Activated T-cell treated with anti-CD3 and anti-CD28 coated beads, Interleukin-2, amount 50 U/mL, for 24 hours (primary cell): ENCODE data around the gene CTIF.
A peak's percentile ranks its signal among the peaks of the same experiment; 100 is the strongest.

ENCODE experiments used
- DNase-seq: peaks from one replicate; pipeline ENCODE4 v3.0.0-alpha.2; 2020
- H3K27ac Mint-ChIP-seq: 2 replicates; pipeline ENCODE4 v1.8.0; 2020; ENCODE audit warnings: mild to moderate bottlenecking, mixed read lengths
- H3K27me3 Mint-ChIP-seq: 2 replicates; pipeline ENCODE4 v1.8.0; 2020; ENCODE audit warnings: mixed read lengths
- H3K36me3 Mint-ChIP-seq: 2 replicates; pipeline ENCODE4 v1.8.0; 2020; ENCODE audit warnings: low read depth, mixed read lengths
- H3K4me1 Mint-ChIP-seq: 2 replicates; pipeline ENCODE4 v1.8.0; 2020; ENCODE audit warnings: low read depth, mixed read lengths
- H3K4me3 Mint-ChIP-seq: 2 replicates; pipeline ENCODE4 v1.8.0; 2020; ENCODE audit warnings: mild to moderate bottlenecking, moderate library complexity, mixed read lengths
- H3K9me3 Mint-ChIP-seq: 2 replicates; pipeline ENCODE4 v1.8.0; 2020; ENCODE audit warnings: mixed read lengths

CTIF gene

GRCh38 chr18:48667276-48668254, 128.7 kb downstream of the CTIF start:
- Mint-ChIP-seq H3K4me3 (no peak overlapping the region), H3K27ac (no peak overlapping the region), H3K27me3 (no peaks in the 10 kb centered on the region), H3K9me3 (peaks cover 5% of the 10 kb centered on the region), H3K4me1 (no peaks in the 10 kb centered on the region), H3K36me3 (peaks cover 11% of the 10 kb centered on the region)
- peak; percentile 8 for DNase-seq

DNA sequence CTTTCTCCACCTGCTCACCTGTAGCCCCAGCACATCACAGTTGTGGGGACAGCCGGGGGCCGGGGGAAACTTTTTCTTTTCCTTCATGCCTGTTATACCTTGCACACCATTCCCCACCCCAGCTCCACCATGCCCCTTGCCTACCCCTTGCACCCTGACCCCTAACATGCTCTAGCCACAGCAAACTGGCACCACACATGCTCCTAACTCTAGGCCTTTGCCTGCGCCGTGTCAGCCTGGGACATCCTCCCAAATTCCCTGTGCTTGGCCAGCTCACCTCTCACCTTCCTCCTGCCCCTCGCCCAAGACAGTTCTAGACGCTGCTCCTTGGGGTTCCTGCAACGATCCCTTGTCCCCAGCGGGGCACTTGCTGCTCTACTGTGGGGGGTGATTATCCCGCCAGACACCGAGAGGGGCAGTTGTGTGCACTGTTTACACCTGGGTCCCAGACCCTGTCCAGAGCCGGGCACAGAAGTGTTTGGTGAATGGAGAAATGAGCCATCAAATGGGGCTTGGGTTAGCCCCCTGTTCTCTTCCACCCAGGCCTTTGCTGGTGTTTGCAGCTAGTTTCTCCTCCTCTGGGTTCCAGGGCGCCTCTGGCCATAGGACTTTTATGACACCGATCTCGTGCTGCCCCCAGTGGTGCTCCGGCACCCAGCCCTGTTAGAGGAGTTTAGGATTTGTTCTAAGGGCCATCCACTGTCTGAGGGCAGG, 129.8 kb downstream of the CTIF start:
- Mint-ChIP-seq H3K9me3 (peaks cover 5% of the 10 kb centered on the region), H3K27me3 (no peaks in the 10 kb centered on the region), H3K27ac (no peak overlapping the region), H3K36me3 (peaks cover 11% of the 10 kb centered on the region), H3K4me1 (no peaks in the 10 kb centered on the region), H3K4me3 (no peak overlapping the region)
- peak; percentile 15 for DNase-seq

GRCh38 chr18:48669180-48669675, 130.4 kb downstream of the CTIF start:
- no peaks in the 10 kb centered on the region for H3K27me3 Mint-ChIP-seq
- no peak overlapping the region for H3K27ac Mint-ChIP-seq
- H3K4me3 Mint-ChIP-seq, result no peak overlapping the region
- H3K9me3 Mint-ChIP-seq, result peaks cover 5% of the 10 kb centered on the region
- no peaks in the 10 kb centered on the region for H3K4me1 Mint-ChIP-seq
- no peak for DNase-seq
- peaks cover 11% of the 10 kb centered on the region for H3K36me3 Mint-ChIP-seq

DNA sequence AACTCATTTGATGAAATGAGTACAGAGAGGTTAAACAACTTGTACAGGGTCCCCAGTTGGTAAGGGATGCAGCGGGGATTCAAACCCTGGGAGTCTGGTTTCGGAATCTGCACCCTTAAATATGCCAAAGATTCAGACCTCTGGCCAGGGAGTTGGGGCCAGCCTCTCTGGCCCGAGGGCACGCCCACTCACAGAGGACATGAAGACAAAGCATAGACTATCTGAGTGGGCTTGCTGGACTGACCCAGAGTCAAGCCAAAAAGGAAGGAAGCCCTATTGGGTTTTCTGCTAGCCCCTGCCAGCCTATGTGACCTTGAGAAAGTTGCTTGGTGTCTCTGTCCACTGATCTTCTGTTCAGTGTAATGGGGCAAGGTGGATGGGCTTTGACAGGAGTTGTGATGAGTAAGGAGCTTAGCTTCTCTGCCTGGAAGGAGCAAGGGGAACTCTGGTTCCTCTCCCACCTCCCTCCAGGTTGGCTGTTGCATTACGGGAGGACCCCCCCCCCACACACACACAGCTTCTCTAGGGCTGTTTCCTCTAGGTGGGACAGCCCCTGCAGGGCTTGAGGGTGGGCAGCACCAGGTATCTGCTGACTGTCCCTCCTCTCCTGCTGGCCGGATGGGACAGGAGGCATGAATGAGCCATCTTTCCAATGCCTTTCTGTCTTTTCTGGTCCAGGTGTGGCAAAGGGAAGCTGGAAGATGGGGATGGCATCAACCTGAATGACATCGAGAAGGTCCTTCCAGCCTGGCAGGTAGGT, 131.3 kb downstream of the CTIF start:
- no peak overlapping the region for H3K4me3 Mint-ChIP-seq
- no peaks in the 10 kb centered on the region for H3K27me3 Mint-ChIP-seq
- H3K27ac Mint-ChIP-seq, result no peak overlapping the region

DNA sequence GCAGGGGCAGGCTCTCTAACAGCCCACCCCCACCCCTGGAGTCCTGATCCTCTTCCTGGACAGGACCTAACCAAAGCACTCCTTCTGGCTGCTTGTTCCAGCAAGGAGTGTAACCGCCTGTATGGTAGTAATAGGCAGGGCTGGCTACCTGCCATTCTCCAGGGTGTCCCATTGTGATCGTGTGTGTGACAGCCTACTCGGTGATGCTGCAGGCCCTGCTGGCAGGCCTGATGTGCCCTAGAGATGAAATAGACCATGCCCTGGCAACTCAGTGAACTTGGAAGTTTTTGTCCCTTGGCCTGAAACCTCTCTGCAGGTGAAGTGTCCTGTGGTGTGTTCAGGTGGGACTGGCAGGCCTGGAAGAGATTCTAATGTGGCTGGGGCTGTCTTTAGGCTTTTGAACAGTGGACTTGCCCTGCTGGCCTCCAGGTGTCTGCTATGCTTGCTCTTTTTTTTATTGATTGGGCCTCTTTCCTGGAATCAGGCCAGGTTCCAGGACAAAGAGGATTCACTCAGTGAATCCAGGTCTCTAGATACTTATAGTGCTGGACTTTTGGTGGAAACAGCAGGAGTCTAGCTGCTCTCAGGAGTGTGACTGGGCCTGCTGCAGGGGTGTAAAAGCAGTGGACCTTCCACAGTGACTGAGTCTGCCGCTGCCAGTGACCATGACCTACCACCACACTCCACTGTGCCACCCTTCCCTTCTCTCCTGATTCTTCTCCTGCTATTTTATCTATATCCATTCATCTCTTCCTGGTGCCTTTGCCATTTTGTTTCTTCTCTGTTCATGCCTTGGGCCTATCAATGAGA, 132.1 kb downstream of the CTIF start:
- peak; percentile 7 for DNase-seq

More for the DNA sequence above, 131.3 kb downstream of the CTIF start:
- peaks cover 11% of the 10 kb centered on the region for H3K36me3 Mint-ChIP-seq
- no peak for DNase-seq
- H3K4me1 Mint-ChIP-seq, result no peaks in the 10 kb centered on the region
- peaks cover 5% of the 10 kb centered on the region for H3K9me3 Mint-ChIP-seq

DNA sequence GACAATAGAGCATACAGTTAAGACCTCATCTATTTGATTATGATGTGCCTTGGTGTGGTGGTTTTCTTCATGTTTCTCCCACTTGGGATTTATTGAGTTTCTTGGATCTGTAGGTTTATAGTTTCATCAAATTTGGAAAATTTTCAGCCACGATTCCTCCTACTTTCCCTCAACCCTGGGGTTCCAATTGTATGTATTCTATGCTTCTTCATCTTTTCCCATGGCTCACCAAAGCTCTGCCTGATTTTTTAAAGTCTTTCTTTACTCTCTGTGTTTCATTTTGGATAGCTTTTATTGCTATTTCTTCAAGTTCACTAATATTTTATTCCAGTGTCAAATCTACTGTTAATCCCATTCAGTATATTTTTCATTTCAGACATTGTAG, 132.7 kb downstream of the CTIF start:
- Mint-ChIP-seq H3K4me3 (no peak overlapping the region), H3K27me3 (no peaks in the 10 kb centered on the region), H3K27ac (no peak overlapping the region), H3K9me3 (peaks cover 5% of the 10 kb centered on the region), H3K4me1 (peaks cover 2% of the 10 kb centered on the region), H3K36me3 (peaks cover 11% of the 10 kb centered on the region)
- DNase-seq, result no peak

More for the DNA sequence above, 132.1 kb downstream of the CTIF start:
- peaks cover 2% of the 10 kb centered on the region for H3K4me1 Mint-ChIP-seq
- peaks cover 11% of the 10 kb centered on the region for H3K36me3 Mint-ChIP-seq
- peaks cover 5% of the 10 kb centered on the region for H3K9me3 Mint-ChIP-seq
- H3K4me3 Mint-ChIP-seq, result no peak overlapping the region
- no peaks in the 10 kb centered on the region for H3K27me3 Mint-ChIP-seq
- no peak overlapping the region for H3K27ac Mint-ChIP-seq

DNA sequence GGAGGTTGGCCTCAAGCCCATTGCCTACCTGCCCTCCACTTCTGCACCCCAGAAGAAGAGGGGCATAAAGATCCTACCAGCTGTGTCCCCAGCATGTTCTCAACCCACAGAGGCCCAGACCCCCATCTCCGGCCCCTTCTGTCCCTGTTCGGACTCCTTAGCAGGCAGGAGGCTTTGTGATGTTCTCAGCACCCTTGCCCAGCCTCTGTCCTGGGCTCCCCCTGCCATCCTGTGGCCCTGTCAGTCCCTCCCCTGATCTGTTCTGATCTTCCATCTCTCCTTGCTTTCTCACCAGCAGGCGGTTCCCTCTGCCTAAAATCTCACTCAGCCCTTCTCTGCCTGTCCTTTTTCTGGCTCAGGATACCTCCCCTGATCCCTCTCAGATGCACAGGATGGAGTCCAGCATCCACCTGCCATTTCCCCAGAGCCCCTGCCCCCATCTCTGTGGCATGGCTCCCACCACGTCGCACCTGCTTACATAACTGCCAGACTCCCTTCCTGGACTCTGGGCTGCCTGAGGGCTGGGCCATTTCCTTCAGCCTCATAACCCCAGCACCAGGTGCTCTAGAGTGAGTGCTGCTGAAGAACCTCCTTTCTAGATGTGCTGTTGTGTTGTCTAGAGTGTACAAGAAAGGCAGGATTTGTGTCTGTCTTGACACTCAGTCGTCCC, 134.0 kb downstream of the CTIF start:
- Mint-ChIP-seq H3K27me3 (no peaks in the 10 kb centered on the region), H3K4me3 (no peak overlapping the region), H3K36me3 (peaks cover 11% of the 10 kb centered on the region), H3K9me3 (peaks cover 5% of the 10 kb centered on the region), H3K27ac (no peak overlapping the region), H3K4me1 (peaks cover 2% of the 10 kb centered on the region)
- DNase-seq, result peak; percentile 20

- H3K36me3 Mint-ChIP-seq, result peaks cover 11% of the 10 kb centered on the region
- DNase-seq, result no peak
- peaks cover 2% of the 10 kb centered on the region for H3K4me1 Mint-ChIP-seq
- no peaks in the 10 kb centered on the region for H3K27me3 Mint-ChIP-seq
- H3K27ac Mint-ChIP-seq, result no peak overlapping the region
- H3K4me3 Mint-ChIP-seq, result no peak overlapping the region
- H3K9me3 Mint-ChIP-seq, result peaks cover 5% of the 10 kb centered on the region
These were observed 134.6 kb downstream of the CTIF start for GRCh38 chr18:48673456-48673852.

- Mint-ChIP-seq H3K9me3 (peaks cover 5% of the 10 kb centered on the region), H3K4me1 (peaks cover 2% of the 10 kb centered on the region), H3K36me3 (peaks cover 11% of the 10 kb centered on the region), H3K4me3 (no peak overlapping the region), H3K27ac (no peak overlapping the region), H3K27me3 (no peaks in the 10 kb centered on the region)
- DNase-seq, result peak; percentile 18
These were observed 135.3 kb downstream of the CTIF start for GRCh38 chr18:48673853-48674721.

DNA sequence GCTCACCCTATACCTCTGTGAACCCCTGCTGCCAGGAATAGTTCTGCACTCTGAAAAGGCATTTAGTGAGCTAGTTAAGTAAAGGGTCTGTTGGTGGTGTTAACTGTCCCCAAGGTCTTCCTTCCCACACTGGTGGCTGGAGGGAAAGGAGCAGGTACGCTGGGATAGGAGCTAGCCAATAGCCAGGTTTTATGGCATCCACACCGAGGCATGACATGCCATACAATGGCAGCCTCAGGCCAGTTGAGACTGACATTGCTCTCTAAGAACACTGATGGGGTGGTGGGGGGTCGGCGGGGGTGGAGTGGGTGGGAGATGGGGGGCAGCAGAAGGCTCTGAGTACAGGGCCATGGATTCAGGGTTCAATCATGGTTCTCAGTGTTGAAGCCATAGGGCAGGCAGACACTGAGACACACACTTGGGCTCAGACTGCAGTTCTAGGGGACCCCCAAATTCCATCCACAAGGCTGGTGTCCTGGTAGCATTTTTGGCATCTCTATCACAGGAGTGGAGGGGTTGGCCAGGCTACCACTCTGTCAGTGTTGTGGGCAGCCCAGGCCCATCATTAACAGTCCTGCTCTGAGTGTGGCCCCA, 136.0 kb downstream of the CTIF start:
- DNase-seq, result no peak
- H3K27me3 Mint-ChIP-seq, result no peaks in the 10 kb centered on the region

DNA sequence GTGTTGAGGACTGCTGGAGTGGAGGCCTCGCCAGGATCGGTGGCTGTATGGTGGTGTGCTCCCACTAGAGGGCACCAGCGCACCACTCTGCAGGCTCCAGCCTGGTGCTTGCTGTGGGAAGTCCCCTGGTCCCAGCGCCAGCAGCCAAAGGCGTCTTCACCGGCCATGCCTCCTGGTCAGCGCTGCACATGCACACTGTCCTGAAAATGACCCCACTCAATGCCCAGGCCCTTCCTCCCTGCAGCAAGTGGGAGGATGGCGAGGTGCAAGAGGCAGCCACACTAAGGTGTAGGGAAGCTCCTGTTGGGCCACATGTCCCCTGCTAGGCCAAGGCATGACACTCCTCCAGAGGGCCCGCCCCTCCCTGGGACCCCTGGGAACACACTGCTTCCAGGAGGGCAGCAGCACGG, 136.5 kb downstream of the CTIF start:
- Mint-ChIP-seq H3K4me3 (no peak overlapping the region), H3K9me3 (peaks cover 5% of the 10 kb centered on the region), H3K27me3 (no peaks in the 10 kb centered on the region), H3K27ac (no peak overlapping the region), H3K4me1 (peaks cover 2% of the 10 kb centered on the region), H3K36me3 (peaks cover 11% of the 10 kb centered on the region)
- DNase-seq, result peak; percentile 90

More for the DNA sequence above, 136.0 kb downstream of the CTIF start:
- Mint-ChIP-seq H3K9me3 (peaks cover 5% of the 10 kb centered on the region), H3K36me3 (peaks cover 11% of the 10 kb centered on the region), H3K27ac (no peak overlapping the region), H3K4me3 (no peak overlapping the region), H3K4me1 (peaks cover 2% of the 10 kb centered on the region)

DNA sequence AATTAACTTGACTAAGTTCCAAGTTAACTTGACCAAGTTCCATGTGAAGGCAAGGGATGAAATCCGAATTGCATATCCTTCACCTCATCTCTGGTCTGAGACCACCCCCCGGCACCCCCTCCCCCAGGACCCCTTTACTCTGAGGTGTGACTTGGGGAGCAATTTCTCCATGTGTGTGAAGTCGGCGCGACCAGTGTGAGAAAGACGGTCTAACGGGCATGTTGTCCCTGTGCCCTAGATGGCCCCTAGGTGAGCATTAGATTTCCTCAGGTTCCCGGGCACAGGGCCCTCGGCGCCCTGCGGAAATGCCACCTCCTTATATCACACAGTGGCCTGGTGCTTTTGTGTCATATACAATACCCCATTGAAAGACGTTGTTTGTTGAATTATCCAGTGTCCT, 137.1 kb downstream of the CTIF start:
- DNase-seq, result peak; percentile 25
- Mint-ChIP-seq H3K9me3 (peaks cover 5% of the 10 kb centered on the region), H3K27me3 (no peaks in the 10 kb centered on the region), H3K27ac (no peak overlapping the region), H3K4me3 (no peak overlapping the region), H3K4me1 (peaks cover 2% of the 10 kb centered on the region), H3K36me3 (peaks cover 8% of the 10 kb centered on the region)
